GM12892 (cell line): Measurements from ENCODE around the gene IL11.

ENCODE experiments used
- DNase-seq: peaks from one replicate; pipeline ENCODE4 v3.0.0; 2011; ENCODE audit not compliant: insufficient read length
- FAIRE-seq: peaks from 2 replicates; lab custom pipeline; 2011; peaks lifted over from hg19 to GRCh38; lab: Jason Lieb, UNC
- POLR2A ChIP-seq: IDR thresholded peaks from 2 replicates; pipeline ENCODE4 v1.6.1; 2011; ENCODE audit warnings: low read depth, low read length, control low read depth
- POLR2AphosphoS5 ChIP-seq: IDR thresholded peaks from 2 replicates; pipeline ENCODE4 v1.6.1; 2011; ENCODE audit warnings: low read depth, low read length, control low read depth
- TAF1 ChIP-seq: IDR thresholded peaks from 2 replicates; pipeline ENCODE4 v1.6.1; 2011; ENCODE audit warnings: low read depth, mild to moderate bottlenecking, control low read depth, low read length, borderline replicate concordance

The IL11 gene

DNA sequence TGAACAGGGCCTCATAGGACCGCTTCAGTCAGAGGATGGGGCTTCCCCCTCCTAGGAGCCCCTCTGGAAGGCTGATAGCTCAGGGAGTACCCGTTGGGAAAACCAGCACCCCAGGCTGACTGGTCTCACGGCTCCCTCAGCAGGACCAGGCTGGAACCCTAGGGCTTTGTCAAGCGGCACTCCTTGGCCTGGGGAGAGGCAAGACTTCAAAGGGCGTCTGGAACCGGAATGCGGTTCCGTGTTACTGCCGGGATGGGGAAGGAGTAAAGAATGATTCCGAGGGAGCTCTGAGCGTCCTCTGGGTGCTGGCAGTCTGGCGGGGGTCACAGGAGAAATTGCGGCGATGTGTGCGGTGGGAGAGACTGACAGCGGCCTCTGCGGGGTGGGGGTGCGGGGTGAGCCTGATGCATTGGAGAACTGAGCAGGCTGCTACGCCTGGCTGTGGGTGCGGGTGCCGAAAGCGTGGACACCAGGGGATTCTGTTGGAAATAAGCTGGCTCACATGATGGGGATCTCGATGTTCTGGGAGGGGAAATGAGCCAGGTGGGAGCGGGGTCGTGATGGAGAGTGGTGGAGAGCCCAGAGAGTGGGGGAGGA lies 17.6 kb downstream of the IL11 start:
- no peak for FAIRE-seq
- TF ChIP-seq POLR2A (no peak), TAF1 (no peak), POLR2AphosphoS5 (no peak)
- DNase-seq: no peak

- no peak for FAIRE-seq
- TF ChIP-seq POLR2AphosphoS5 (no peak), TAF1 (no peak), POLR2A (no peak)
Measured at GRCh38 chr19:55352040-55352439, 18.2 kb downstream of the IL11 start.

GRCh38 chr19:55350620-55351315 lies 19.5 kb downstream of the IL11 start:
- DNase-seq (no peak), FAIRE-seq (no peak)
- no peak for TF ChIP-seq POLR2AphosphoS5
- no peak for TF ChIP-seq TAF1
- no peak for TF ChIP-seq POLR2A

More at GRCh38 chr19:55352040-55352439, 18.2 kb downstream of the IL11 start:
- DNase-seq: no peak

DNA sequence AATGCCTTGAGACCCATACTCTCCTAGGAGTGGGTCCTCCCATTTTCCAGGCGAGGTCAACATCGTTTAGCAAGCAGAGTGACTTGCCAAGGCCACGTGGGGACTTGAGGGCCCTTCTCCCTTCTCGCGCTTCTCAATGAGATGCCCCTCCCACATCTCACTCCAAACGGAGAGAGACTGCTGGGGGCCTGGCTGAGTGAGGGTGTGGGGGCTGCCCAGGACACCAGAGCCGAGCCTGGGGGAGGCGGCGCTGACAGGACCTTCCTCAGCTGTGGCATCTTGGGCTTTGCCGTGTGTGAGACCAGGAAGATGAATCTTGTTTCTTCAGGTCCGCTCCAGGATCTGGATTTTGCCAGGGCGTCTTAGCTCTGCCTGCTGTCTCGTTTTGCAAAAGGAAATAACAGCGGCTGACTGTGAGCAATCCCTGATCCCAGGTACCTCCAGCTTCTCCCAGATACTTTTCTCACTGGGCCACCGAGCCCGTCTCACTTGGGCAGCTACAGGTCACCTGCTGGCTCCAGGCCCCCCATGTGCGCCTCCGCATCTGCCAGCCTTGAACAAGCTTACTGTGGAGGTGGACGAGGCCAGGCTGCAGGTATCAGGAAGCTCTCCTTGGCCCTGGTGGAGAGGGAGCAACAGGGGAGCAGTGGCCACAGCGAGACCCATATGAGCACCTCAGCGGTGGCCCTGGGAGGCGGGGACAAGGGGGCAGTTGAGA lies 21.8 kb downstream of the IL11 start:
- DNase-seq: no peak
- TF ChIP-seq POLR2AphosphoS5 (no peak), POLR2A (no peak), TAF1 (no peak)
- no peak for FAIRE-seq

GRCh38 chr19:55347442-55348009 lies 22.7 kb downstream of the IL11 start:
- DNase-seq (no peak), FAIRE-seq (no peak)
- TF ChIP-seq TAF1: no peak
- no peak for TF ChIP-seq POLR2AphosphoS5
- no peak for TF ChIP-seq POLR2A

- FAIRE-seq (no peak), DNase-seq (no peak)
- no peak for TF ChIP-seq TAF1
- TF ChIP-seq POLR2A: no peak
- TF ChIP-seq POLR2AphosphoS5: no peak
Measured at GRCh38 chr19:55346725-55347441, 23.4 kb downstream of the IL11 start.

- no peak for FAIRE-seq
- TF ChIP-seq POLR2AphosphoS5 (no peak), TAF1 (no peak), POLR2A (no peak)
Measured at GRCh38 chr19:55345818-55346724, 24.2 kb downstream of the IL11 start.

DNA sequence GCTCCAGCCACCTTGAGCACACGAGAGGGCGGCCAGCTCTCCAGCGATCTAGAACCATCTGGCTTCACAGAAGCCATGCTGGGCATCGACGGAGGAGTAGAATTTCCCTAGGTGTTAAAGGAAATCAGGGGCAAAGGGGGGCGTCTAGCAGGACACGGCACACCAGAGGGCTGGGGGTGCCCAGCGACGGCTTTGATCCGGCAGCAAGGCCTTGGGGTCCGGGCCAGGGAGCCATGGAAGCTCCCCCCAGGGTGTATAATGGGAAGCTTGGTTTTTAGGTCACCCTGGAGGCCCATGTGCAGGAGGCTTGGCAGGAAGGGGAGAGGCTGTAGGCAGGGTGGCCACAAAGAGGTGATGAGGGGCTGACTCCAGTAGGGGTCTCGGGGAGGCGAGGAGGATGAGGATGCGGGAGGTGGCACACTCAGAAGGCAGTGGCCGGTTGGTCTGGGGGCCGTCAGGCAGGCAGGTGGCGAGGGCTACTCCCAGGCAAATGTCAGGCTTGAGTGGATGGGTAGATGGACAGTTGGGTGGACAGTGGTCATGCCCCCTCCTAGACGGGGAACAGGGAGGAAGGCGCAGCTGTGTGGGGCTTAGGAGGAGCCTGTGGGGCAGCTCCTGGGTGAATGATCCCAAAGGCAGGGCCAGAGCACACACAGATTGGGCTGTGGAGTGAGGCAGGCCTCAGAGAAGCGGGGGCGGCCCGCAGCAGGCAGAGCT lies 25.0 kb downstream of the IL11 start:
- DNase-seq: no peak
- no peak for TF ChIP-seq TAF1
- TF ChIP-seq POLR2A: no peak
- no peak for TF ChIP-seq POLR2AphosphoS5
- FAIRE-seq: no peak

More at GRCh38 chr19:55345818-55346724, 24.2 kb downstream of the IL11 start:
- DNase-seq: no peak

DNA sequence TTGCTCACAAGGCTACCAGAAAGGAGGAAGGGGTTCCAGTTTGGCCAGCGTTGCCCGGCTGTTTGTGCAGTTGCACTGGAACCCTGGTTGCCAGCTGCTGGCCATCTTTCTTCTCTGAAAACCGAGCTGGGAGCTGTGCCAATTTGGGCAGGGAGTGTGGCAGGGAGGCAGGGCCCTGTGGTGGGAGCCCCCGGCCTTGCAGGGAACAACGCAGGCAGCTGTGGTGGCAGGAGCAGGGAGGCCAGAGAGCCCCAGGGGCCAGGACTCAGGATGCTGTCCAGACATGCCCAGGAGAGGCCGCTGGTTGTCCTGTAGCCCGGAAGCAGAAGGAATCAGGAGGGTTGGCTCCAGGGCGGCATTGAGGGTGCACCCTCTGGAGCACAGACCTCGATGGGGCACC lies 25.8 kb downstream of the IL11 start:
- TF ChIP-seq POLR2AphosphoS5: no peak
- no peak for TF ChIP-seq POLR2A
- TF ChIP-seq TAF1: no peak

More for the DNA sequence above, 25.8 kb downstream of the IL11 start:
- DNase-seq (no peak), FAIRE-seq (no peak)
